NB4 (cell line): ENCODE data around the gene PIGW.

Experiments used
- CTCF ChIP-seq: IDR thresholded peaks from one replicate; pipeline ENCODE4 v1.5.1; 2012; ENCODE audit warnings: low read depth, low read length
- MAX ChIP-seq: IDR thresholded peaks from 2 replicates; pipeline ENCODE4 v1.6.1; 2011; ENCODE audit warnings: low read depth, low read length
- MYC ChIP-seq: IDR thresholded peaks from 2 replicates; pipeline ENCODE4 v1.6.1; 2011; ENCODE audit warnings: low read depth, low read length
- POLR2A ChIP-seq: IDR thresholded peaks from 2 replicates; pipeline ENCODE4 v1.6.1; 2011; ENCODE audit warnings: mild to moderate bottlenecking; ENCODE audit not compliant: insufficient read length; ENCODE audit errors: extremely low read depth

GRCh38 chr17:36547776-36548175, 13.0 kb downstream of the PIGW start:
- TF ChIP-seq CTCF (no peak), MAX (no peak), POLR2A (no peak), MYC (no peak)
